BJ (cell line): ENCODE data around the gene SIK2. TPM values are rescaled to one million over a fixed set of nuclear protein-coding genes. Genes with fewer than 3 reads are reported as not detected.

Source experiments
- CTCF ChIA-PET: fragments of 350-600 bp; formaldehyde crosslinking; extraction: SDS; loops from one replicate; lab custom pipeline; 2021; ENCODE audit warnings: antibody characterized with exemption, inconsistent platforms; lab: Yijun Ruan, JAX
- POLR2A ChIA-PET: fragments of 300-600 bp; sonication (Branson Sonifier 250); formaldehyde crosslinking; extraction: SDS; loops from one replicate; lab custom pipeline; 2021; ENCODE audit warnings: antibody characterized with exemption; lab: Charles Lee
- DNase-seq: peaks from one replicate; pipeline ENCODE4 v3.0.0-alpha.2; 2011; ENCODE audit warnings: low read depth
- H3K27me3 ChIP-seq: 2 replicates; pipeline ENCODE4 v1.6.0; 2011; ENCODE audit warnings: low read length; ENCODE audit not compliant: control insufficient read depth, insufficient read depth
- H3K36me3 ChIP-seq: 2 replicates; pipeline ENCODE4 v1.5.1; 2011; ENCODE audit warnings: low read length; ENCODE audit not compliant: control insufficient read depth, insufficient read depth
- H3K4me3 ChIP-seq: 2 replicates; pipeline ENCODE4 v1.5.1; 2011; ENCODE audit warnings: low read depth, mild to moderate bottlenecking, control low read depth, low read length
- CTCF ChIP-seq: IDR thresholded peaks from 2 replicates; pipeline ENCODE4 v1.5.1; 2011; ENCODE audit warnings: low read depth, mild to moderate bottlenecking, control low read depth, inconsistent platforms, low read length, moderate library complexity; ENCODE audit not compliant: insufficient read depth
- polyA plus RNA-seq: library from polyadenylated mRNA; depleted of rRNA; stranded (reverse); fragments of >200 nt; gene quantifications from 2 replicates; pipeline ENCODE4 v1.2.3, GENCODE V29; 2011

SIK2 gene
- polyA plus RNA-seq, 1 experiment = 24.2 TPM

GRCh38 chr11:111612224-111612623 is 10.0 kb downstream of the SIK2 start:
- POLR2A ChIA-PET = interaction anchor here (0.5 kb wide), 1 partner anchor 212 kb away, joined by 8 read pairs; no protein-coding TSS in a partner anchor
- Histone ChIP-seq H3K4me3 (no peak overlapping the region), H3K27me3 (no peaks in the 10 kb centered on the region), H3K36me3 (no peaks in the 10 kb centered on the region)
- no peak for DNase-seq
- no peak for TF ChIP-seq CTCF
- CTCF ChIA-PET = interaction anchor here (1.2 to 2.4 kb wide), 3 partner anchors 8 to 165 kb away, joined by 3 to 12 read pairs (median 6); no protein-coding TSS in a partner anchor

GRCh38 chr11:111617286-111617685 is 15.0 kb downstream of the SIK2 start:
- DNase-seq = no peak
- Histone ChIP-seq H3K36me3 (peaks cover 5% of the 10 kb centered on the region; the same call in 1 of the 2 replicates), H3K4me3 (no peak overlapping the region), H3K27me3 (no peaks in the 10 kb centered on the region)
- POLR2A ChIA-PET = no interaction called here
- TF ChIP-seq CTCF = no peak
- CTCF ChIA-PET = interaction anchor here (1.0 to 2.4 kb wide), 2 partner anchors 14 to 43 kb away, joined by 3 to 9 read pairs; no protein-coding TSS in a partner anchor

GRCh38 chr11:111620518-111620917 is 18.3 kb downstream of the SIK2 start:
- DNase-seq = no peak
- TF ChIP-seq CTCF = no peak
- Histone ChIP-seq H3K4me3 (no peak overlapping the region), H3K27me3 (no peaks in the 10 kb centered on the region), H3K36me3 (peaks cover 8% of the 10 kb centered on the region; the same call in 1 of the 2 replicates)
- ChIA-PET CTCF (interaction anchor here (2.2 kb wide), 1 partner anchor 16 kb away, joined by 6 read pairs; no protein-coding TSS in a partner anchor), POLR2A (no interaction called here)

- no peak for TF ChIP-seq CTCF
- CTCF ChIA-PET = no interaction called here
- DNase-seq = no peak
- Histone ChIP-seq H3K27me3 (no peaks in the 10 kb centered on the region), H3K4me3 (no peak overlapping the region), H3K36me3 (peaks cover 5% of the 10 kb centered on the region; the same call in 1 of the 2 replicates)
- POLR2A ChIA-PET = no interaction called here
These were observed 21.3 kb downstream of the SIK2 start for GRCh38 chr11:111623527-111624030.

- DNase-seq = no peak
- ChIA-PET CTCF (no interaction called here), POLR2A (no interaction called here)
- TF ChIP-seq CTCF = no peak
- Histone ChIP-seq H3K4me3 (no peak overlapping the region), H3K36me3 (peaks cover 5% of the 10 kb centered on the region; the same call in 1 of the 2 replicates), H3K27me3 (no peaks in the 10 kb centered on the region)
These were observed 22.4 kb downstream of the SIK2 start for GRCh38 chr11:111624608-111625007.
